Activated T-helper 1 cell treated with anti-CD3 and anti-CD28 coated beads, Interleukin-2, amount 50 U/mL, for 16 hours (primary cell): ENCODE measurements around the gene KRT79.

Source experiments
- DNase-seq, 2 donors: peaks; one replicate each; pipeline ENCODE4 v3.0.0-alpha.2; 2020; ENCODE audit warnings: low read depth in 1 of 2, low spot score in 1 of 2

KRT79 gene

GRCh38 chr12:52791271-52792184, 42.6 kb downstream of the KRT79 start:
- DNase-seq: no peak

- no peak for DNase-seq
Measured at GRCh38 chr12:52790427-52791270, 43.5 kb downstream of the KRT79 start.

DNA sequence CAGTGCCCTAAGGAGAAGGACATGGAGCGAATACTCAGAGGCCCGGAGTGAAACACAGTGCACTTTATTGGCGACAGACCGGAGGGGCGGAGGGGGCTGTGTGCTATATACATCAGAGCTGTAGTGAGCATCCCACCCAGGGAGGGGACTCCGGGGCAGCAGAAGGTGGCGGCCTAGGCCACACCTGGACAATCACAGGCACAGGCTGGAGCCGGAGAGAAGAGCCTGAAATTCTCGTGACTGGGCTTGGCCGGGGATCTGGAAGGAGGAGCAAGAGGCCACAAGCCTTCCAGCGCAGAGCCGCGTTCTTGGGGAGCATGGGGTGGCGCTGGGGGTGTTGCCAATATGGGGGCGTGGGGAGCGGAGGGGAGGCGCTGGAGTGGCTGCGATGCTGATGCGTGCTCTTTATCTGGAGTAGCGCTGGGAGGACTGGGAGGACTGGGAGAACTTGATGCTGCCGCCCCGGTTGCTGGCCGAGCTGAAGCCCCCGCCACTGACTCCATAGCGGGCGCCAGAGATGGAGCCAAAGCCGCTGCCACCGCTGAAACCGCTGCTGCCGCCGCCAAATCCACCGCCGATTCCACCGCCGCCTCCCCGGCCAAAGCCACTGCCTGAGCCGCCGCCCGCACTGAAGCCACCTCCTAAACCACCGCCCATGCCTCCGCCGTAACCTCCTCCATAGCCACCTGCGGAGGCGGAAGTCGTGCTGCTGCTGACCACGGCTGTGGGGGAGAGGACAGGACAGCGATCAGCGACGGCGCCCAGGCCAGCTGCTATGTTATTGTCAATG, 44.3 kb downstream of the KRT79 start:
- no peak for DNase-seq

- no peak for DNase-seq
Measured at GRCh38 chr12:52788876-52789636, 45.1 kb downstream of the KRT79 start.

DNA sequence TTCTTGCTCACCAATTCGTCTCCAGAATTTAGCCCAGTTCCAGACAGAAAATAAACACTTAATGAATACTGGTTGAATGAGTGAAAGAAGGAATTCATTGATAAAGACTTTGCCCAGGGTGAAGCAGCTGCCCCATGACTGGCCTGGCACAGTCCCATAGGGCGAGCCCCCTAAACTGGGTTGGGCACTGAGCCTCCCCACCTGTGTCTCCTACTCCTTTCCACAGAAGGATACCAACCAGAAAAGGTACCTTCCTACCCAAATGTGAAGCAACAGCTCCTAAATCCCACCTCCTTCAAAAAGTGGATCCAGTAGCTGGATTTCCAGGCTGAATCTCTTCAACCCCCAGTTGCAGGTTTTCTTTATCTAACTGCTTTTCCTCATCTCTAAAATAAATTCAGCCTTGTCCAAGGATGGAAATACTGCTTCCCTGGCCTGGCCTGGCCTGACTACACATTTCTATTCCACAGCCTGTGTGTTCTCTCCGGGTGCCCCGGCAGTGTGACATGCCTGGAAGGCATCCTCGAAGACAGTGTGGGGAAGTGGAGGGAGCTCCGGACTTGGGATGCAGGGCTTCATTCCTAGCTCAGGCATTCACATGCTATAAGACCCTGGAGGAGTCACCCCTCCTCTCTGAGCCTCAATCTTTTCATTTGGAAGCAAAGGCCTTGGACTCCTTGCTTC, 45.8 kb downstream of the KRT79 start:
- no peak for DNase-seq

DNA sequence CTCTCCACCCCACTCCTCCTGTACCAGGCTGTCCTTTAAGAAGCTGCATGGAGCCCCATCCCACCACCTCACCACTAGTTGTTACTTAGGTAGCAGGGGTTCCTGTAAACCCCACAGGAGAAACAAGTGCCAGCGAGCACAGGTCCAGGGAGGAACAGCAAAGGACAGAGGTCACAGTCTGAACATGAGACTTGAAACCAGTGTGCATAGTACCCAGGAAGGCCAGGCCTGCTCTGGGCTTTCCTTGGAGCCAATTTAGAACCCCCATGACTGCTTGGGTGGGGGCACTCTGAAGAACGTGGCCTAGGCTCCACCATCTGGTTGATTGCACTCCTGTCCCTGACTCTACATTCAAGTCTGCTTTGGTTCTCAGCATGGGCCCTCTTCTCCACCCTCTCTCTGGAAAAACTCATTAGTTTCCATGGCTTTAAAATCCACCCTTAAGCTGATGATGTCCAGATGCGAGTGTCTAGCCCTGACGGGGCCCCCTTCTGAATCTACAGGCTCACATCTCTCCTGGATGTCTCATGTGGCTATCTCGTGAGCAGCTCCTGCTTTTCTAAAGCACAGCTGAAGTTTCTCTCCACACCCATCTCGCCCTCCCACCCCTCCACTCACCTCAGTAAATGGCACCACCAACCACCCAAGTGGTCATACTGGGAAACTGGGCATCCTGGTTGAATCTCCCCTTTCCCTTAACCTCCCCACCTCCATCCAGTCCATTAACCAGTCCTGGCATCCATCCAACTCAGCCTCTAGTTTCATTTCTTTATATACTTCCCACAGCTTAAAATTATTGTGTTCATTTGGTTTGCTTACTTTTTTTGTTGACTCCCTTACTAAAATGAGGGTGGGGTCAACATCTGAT, 46.6 kb downstream of the KRT79 start:
- DNase-seq: no peak

GRCh38 chr12:52784909-52785308, 49.2 kb downstream of the KRT79 start:
- DNase-seq: no peak

DNA sequence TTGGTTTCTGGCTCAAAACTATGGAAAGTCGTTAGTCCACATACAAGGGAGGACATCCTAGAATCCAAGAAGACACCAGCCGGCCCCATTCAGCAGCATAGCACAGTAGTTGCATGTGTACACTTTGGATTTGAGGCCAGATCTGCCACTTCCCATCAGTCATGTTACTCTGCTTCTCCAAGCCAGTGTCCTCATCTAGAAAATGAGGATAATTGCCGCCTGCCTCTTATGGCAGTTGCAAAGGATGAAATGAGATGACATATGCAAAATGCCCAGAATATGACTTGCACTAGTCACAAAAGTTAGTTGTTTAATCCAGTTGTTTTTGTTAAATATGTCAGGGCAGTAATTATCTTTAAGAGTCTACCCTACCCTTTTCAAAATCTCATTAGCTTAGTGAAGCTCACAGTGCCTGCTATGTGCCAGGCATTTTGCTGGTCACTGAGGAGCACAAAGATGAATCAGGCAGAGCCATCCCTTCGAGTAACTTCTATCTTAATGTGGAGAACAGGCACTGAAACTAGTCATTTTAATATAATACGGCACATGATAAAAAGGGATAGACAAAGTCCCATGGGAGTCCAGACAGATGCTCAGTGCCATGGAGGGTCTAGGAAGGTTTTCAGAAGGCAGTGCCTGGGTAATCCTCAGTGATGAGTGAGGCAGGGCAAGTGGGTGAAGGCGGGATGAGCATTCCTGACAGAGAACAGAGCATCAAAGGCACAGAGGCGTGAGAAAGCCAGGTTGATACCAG, 50.4 kb downstream of the KRT79 start:
- no peak for DNase-seq

- no peak for DNase-seq
Measured at GRCh38 chr12:52782502-52782901, 51.6 kb downstream of the KRT79 start.

DNA sequence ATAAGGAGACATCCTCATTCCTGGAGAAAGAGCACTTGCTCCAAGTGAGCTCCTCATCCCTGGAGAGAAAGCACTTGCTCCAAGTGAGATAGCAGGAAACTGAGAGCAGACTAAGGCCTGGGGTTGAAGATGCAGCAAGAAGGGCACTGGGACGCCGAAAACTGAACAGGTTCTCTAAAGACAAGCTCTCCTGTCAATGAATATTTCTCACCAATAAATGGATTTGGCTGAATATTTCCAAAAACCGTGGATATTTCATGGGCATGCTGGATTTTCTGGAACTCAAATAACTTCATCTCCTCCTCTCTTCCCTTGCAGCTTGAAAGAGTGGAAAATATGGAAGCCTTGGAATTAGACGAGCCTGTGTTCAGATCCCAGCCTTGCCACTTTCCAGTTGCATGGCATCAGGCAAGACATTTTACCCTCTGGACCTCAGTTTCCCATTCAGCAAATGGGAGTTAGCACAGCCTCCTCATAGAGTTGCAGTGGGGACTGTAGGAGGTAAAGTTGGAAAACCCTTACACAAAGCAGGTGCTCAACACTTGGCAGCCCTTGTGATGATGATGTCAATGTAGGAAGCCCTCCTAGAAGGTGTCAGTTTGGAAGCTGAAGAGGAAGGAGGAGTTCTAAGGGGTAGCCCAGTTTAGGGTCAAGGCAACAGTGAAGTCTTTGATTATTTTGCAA, 52.6 kb downstream of the KRT79 start:
- no peak for DNase-seq

GRCh38 chr12:52779914-52780313, 54.2 kb downstream of the KRT79 start:
- DNase-seq: no peak

GRCh38 chr12:52778833-52779232, 55.3 kb downstream of the KRT79 start:
- DNase-seq: no peak

DNA sequence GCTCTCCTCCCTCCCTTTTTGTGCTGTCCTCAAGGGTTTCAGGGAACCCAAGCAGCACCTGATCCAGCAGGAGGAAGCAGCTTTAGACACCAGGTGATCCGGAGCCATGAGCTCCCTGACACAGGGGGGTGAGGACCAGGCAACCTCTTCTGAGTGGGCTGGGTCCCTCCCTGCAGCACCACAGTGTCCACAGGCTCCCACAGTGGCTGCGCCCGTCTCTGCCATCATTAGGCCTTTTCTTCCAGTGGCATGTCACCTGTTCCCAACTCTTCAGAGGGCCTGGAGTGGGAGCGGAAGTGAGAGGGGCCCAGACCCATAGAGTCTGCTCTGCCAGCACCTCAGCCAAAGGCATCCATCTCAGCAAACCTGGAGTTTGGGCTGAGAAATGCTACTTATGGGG, 56.5 kb downstream of the KRT79 start:
- DNase-seq: no peak

- no peak for DNase-seq
Measured at GRCh38 chr12:52776913-52777395, 57.2 kb downstream of the KRT79 start, which contains the start of gene KRT76. Gene KRT76 (minus strand): TSS chr12:52777345. CDS start chr12:52777291, 54 bp downstream.

DNA sequence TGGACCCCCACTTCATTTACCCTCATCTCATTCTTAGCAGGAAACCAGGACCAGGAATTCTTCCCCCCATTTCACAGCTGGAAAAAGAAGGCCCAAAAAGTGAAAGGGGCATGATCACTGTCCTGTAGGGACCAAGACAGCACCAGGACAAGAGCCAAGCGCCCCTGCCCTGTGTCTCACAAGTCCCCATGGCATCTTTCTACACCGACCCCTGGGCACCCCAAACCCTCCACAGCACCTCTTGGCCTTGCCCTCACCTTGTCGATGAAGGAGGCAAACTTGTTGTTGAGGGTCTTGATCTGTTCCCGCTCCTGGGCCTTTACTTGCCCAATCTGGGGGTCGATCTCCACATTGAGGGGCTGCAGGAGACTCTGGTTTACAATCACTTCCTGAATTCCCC, 57.7 kb downstream of the KRT79 start:
- DNase-seq: no peak

- no peak for DNase-seq
Measured at GRCh38 chr12:52774629-52775250, 59.4 kb downstream of the KRT79 start.

DNA sequence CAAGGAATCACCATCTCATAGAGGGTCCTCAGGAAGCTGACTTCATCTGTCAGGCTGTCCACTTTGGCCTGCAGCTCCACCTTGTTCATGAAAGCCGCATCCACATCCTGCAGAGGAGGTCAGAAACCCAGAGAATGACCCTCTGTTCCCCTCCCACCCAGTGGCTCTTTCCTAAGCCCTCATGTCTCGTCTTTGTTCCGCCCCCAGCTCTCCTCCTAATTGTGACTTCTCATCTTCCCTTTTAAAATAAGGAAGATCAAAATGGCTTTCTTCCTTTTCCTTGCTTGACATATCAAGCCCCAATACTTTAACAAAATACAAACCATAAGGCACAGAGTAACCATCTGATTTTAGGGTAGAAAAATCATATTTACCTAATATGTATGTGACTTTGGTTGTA, 61.3 kb downstream of the KRT79 start:
- DNase-seq: no peak
